ENCODE results near the gene TRIM72. TPM values are rescaled to one million over a fixed set of nuclear protein-coding genes. Genes with fewer than 3 reads are reported as not detected.

Gene TRIM72
- total and polyA plus RNA-seq, 7 experiments from 2014 or later: 0.24 TPM; not detected in 6

- POLR2A ChIA-PET: no interaction called here
- no peaks in the 10 kb centered on the region for H3K27me3 Mint-ChIP-seq
- Histone ChIP-seq H3K4me3 (ENCODE audit: low read length) (no peak overlapping the region), H3K27me3 (ENCODE audit: control insufficient read depth in 2 of 2, insufficient read depth in 2 of 2, low read length in 2 of 2) (no peaks in the 10 kb centered on the region), H3K9me3 (ENCODE audit: control insufficient read depth in 2 of 3, low read length in 3 of 3) (no peaks in the 10 kb centered on the region), H3K36me3 (ENCODE audit: control insufficient read depth in 2 of 3, insufficient read depth in 3 of 3, low read length in 3 of 3) (no peaks in the 10 kb centered on the region), H3K4me1 (ENCODE audit: control insufficient read depth in 2 of 2, insufficient read depth in 2 of 2, low read length in 2 of 2) (no peaks in the 10 kb centered on the region), H3K27ac (ENCODE audit: low read depth, low read length) (no peak overlapping the region)
- peaks cover 0 to 57% (median 8%) of the 10 kb centered on the region in 7 donors for H3K4me1 Mint-ChIP-seq
- ATAC-seq (peak; percentile 89), DNase-seq (peak in 2 of 9 donors; percentile 8 to 48)
- intact Hi-C loops (cut with micrococcal nuclease): loop anchor here in 1 of 2 donors (5.0 kb wide), 1 partner anchor 51 kb away; the partner anchor contains the start of gene PYCARD
- peaks cover 0 to 2% (median 0%) of the 10 kb centered on the region in 11 donors for H3K9me3 Mint-ChIP-seq
- H3K36me3 Mint-ChIP-seq: peaks cover 0 to 21% (median 0%) of the 10 kb centered on the region in 5 donors
- peak overlapping the region in 1 of 10 donors; percentile 84 for H3K4me3 Mint-ChIP-seq
- H3K27ac Mint-ChIP-seq: peak overlapping the region in 3 of 9 donors; percentile 2 to 92 (median 5)
- CTCF ChIA-PET: no interaction called here
These were observed 39.7 kb downstream of the TRIM72 start for GRCh38 chr16:31253642-31254045.

GRCh38 chr16:31256466-31256865 is 42.5 kb downstream of the TRIM72 start:
- no peak overlapping the region for H3K27ac Mint-ChIP-seq
- no peak for ATAC-seq

GRCh38 chr16:31258366-31258765 is 44.4 kb downstream of the TRIM72 start:
- Histone ChIP-seq H3K27ac (ENCODE audit: low read depth, low read length) (no peak overlapping the region), H3K4me1 (ENCODE audit: control insufficient read depth in 2 of 2, insufficient read depth in 2 of 2, low read length in 2 of 2) (peaks cover 0 to 6% of the 10 kb centered on the region in 2 donors), H3K4me3 (ENCODE audit: low read length) (no peak overlapping the region), H3K27me3 (ENCODE audit: control insufficient read depth in 2 of 2, insufficient read depth in 2 of 2, low read length in 2 of 2) (no peaks in the 10 kb centered on the region), H3K9me3 (ENCODE audit: control insufficient read depth in 2 of 3, low read length in 3 of 3) (no peaks in the 10 kb centered on the region), H3K36me3 (ENCODE audit: control insufficient read depth in 2 of 3, insufficient read depth in 3 of 3, low read length in 3 of 3) (no peaks in the 10 kb centered on the region)
- Mint-ChIP-seq H3K27me3 (peaks cover 0 to 8% (median 0%) of the 10 kb centered on the region in 5 donors), H3K27ac (no peak overlapping the region), H3K4me3 (peak overlapping the region in 1 of 10 donors; percentile 24), H3K36me3 (peaks cover 0 to 25% (median 0%) of the 10 kb centered on the region in 5 donors), H3K4me1 (peaks cover 5 to 54% (median 19%) of the 10 kb centered on the region in 7 donors), H3K9me3 (peaks cover 0 to 2% (median 0%) of the 10 kb centered on the region in 11 donors)
- intact Hi-C loops (cut with micrococcal nuclease): no loop called here
- ChIA-PET CTCF (interaction anchor here (0.8 kb wide), 1 partner anchor 127 kb away, joined by 3 read pairs; no protein-coding TSS in a partner anchor), POLR2A (no interaction called here)
- ATAC-seq (no peak), DNase-seq (no peak)

More at GRCh38 chr16:31256466-31256865, 42.5 kb downstream of the TRIM72 start:
- Histone ChIP-seq H3K4me3 (ENCODE audit: low read length) (no peak overlapping the region), H3K27me3 (ENCODE audit: control insufficient read depth in 2 of 2, insufficient read depth in 2 of 2, low read length in 2 of 2) (no peaks in the 10 kb centered on the region), H3K4me1 (ENCODE audit: control insufficient read depth in 2 of 2, insufficient read depth in 2 of 2, low read length in 2 of 2) (no peaks in the 10 kb centered on the region), H3K9me3 (ENCODE audit: control insufficient read depth in 2 of 3, low read length in 3 of 3) (no peaks in the 10 kb centered on the region), H3K27ac (ENCODE audit: low read depth, low read length) (no peak overlapping the region), H3K36me3 (ENCODE audit: control insufficient read depth in 2 of 3, insufficient read depth in 3 of 3, low read length in 3 of 3) (no peaks in the 10 kb centered on the region)
- H3K36me3 Mint-ChIP-seq: peaks cover 0 to 17% (median 0%) of the 10 kb centered on the region in 5 donors
- H3K4me3 Mint-ChIP-seq: no peak overlapping the region
- peaks cover 0 to 2% (median 0%) of the 10 kb centered on the region in 11 donors for H3K9me3 Mint-ChIP-seq
- peaks cover 5 to 58% (median 19%) of the 10 kb centered on the region in 7 donors for H3K4me1 Mint-ChIP-seq
- intact Hi-C loops (cut with micrococcal nuclease): no loop called here
- H3K27me3 Mint-ChIP-seq: peaks cover 0 to 8% (median 0%) of the 10 kb centered on the region in 5 donors
- DNase-seq: no peak
- ChIA-PET CTCF (no interaction called here), POLR2A (no interaction called here)

- Histone ChIP-seq H3K27ac (ENCODE audit: low read depth, low read length) (no peak overlapping the region), H3K4me1 (ENCODE audit: control insufficient read depth in 2 of 2, insufficient read depth in 2 of 2, low read length in 2 of 2) (peaks cover 0 to 10% of the 10 kb centered on the region in 2 donors), H3K9me3 (ENCODE audit: control insufficient read depth in 2 of 3, low read length in 3 of 3) (no peaks in the 10 kb centered on the region), H3K27me3 (ENCODE audit: control insufficient read depth in 2 of 2, insufficient read depth in 2 of 2, low read length in 2 of 2) (no peaks in the 10 kb centered on the region), H3K4me3 (ENCODE audit: low read length) (no peak overlapping the region), H3K36me3 (ENCODE audit: control insufficient read depth in 2 of 3, insufficient read depth in 3 of 3, low read length in 3 of 3) (no peaks in the 10 kb centered on the region)
- Mint-ChIP-seq H3K36me3 (peaks cover 0 to 25% (median 0%) of the 10 kb centered on the region in 5 donors), H3K4me3 (peak overlapping the region in 3 of 10 donors; percentile 46 to 88 (median 81)), H3K9me3 (no peaks in the 10 kb centered on the region), H3K4me1 (peaks cover 5 to 51% (median 13%) of the 10 kb centered on the region in 7 donors), H3K27me3 (peaks cover 0 to 8% (median 3%) of the 10 kb centered on the region in 5 donors), H3K27ac (peak overlapping the region in 2 of 9 donors; percentile 57 to 71)
- DNase-seq: no peak
- ChIA-PET POLR2A (no interaction called here), CTCF (no interaction called here)
- intact Hi-C loops (cut with micrococcal nuclease): no loop called here
- peak; percentile 14 for ATAC-seq
These were observed 46.4 kb downstream of the TRIM72 start for GRCh38 chr16:31260136-31260931.

- Mint-ChIP-seq H3K4me1 (peaks cover 5 to 56% (median 13%) of the 10 kb centered on the region in 7 donors), H3K9me3 (no peaks in the 10 kb centered on the region), H3K27me3 (peaks cover 0 to 10% (median 6%) of the 10 kb centered on the region in 5 donors), H3K36me3 (peaks cover 0 to 26% (median 0%) of the 10 kb centered on the region in 5 donors), H3K27ac (no peak overlapping the region), H3K4me3 (peak overlapping the region in 1 of 10 donors; percentile 15)
- intact Hi-C loops (cut with micrococcal nuclease): no loop called here
- H3K27ac ChIP-seq (ENCODE audit: low read depth, low read length): no peak overlapping the region
- H3K36me3 ChIP-seq (ENCODE audit: control insufficient read depth in 2 of 3, insufficient read depth in 3 of 3, low read length in 3 of 3): no peaks in the 10 kb centered on the region
- ChIA-PET CTCF (no interaction called here), POLR2A (no interaction called here)
- no peak overlapping the region for H3K4me3 ChIP-seq (ENCODE audit: low read length)
- DNase-seq (no peak), ATAC-seq (no peak)
- H3K27me3 ChIP-seq (ENCODE audit: control insufficient read depth in 2 of 2, insufficient read depth in 2 of 2, low read length in 2 of 2): no peaks in the 10 kb centered on the region
- H3K4me1 ChIP-seq (ENCODE audit: control insufficient read depth in 2 of 2, insufficient read depth in 2 of 2, low read length in 2 of 2): peaks cover 0 to 16% of the 10 kb centered on the region in 2 donors
- no peaks in the 10 kb centered on the region for H3K9me3 ChIP-seq (ENCODE audit: control insufficient read depth in 2 of 3, low read length in 3 of 3)
These were observed 48.2 kb downstream of the TRIM72 start for GRCh38 chr16:31262084-31262483.

- peaks cover 0 to 2% (median 0%) of the 10 kb centered on the region in 11 donors for H3K9me3 Mint-ChIP-seq
- peaks cover 0 to 35% (median 3%) of the 10 kb centered on the region in 5 donors for H3K36me3 Mint-ChIP-seq
- H3K4me1 ChIP-seq (ENCODE audit: control insufficient read depth in 2 of 2, insufficient read depth in 2 of 2, low read length in 2 of 2): peaks cover 0 to 16% of the 10 kb centered on the region in 2 donors
- peak overlapping the region in 2 of 9 donors; percentile 61 to 93 for H3K27ac Mint-ChIP-seq
- CTCF ChIA-PET: interaction anchor here (0.7 kb wide), 1 partner anchor 438 kb away, joined by 3 read pairs; no protein-coding TSS in a partner anchor
- H3K36me3 ChIP-seq (ENCODE audit: control insufficient read depth in 2 of 3, insufficient read depth in 3 of 3, low read length in 3 of 3): no peaks in the 10 kb centered on the region
- H3K27ac ChIP-seq (ENCODE audit: low read depth, low read length): no peak overlapping the region
- no peaks in the 10 kb centered on the region for H3K27me3 ChIP-seq (ENCODE audit: control insufficient read depth in 2 of 2, insufficient read depth in 2 of 2, low read length in 2 of 2)
- no peak overlapping the region for H3K4me3 ChIP-seq (ENCODE audit: low read length)
- H3K4me3 Mint-ChIP-seq: peak overlapping the region in 2 of 10 donors; percentile 49 to 68
- H3K4me1 Mint-ChIP-seq: peaks cover 0 to 57% (median 6%) of the 10 kb centered on the region in 7 donors
- POLR2A ChIA-PET: no interaction called here
- peaks cover 0 to 18% (median 4%) of the 10 kb centered on the region in 5 donors for H3K27me3 Mint-ChIP-seq
- DNase-seq (peak in 2 of 9 donors; percentile 22 to 81), ATAC-seq (peak; percentile 93)
- intact Hi-C loops (cut with micrococcal nuclease): no loop called here
- H3K9me3 ChIP-seq (ENCODE audit: control insufficient read depth in 2 of 3, low read length in 3 of 3): no peaks in the 10 kb centered on the region
These were observed 51.7 kb downstream of the TRIM72 start for GRCh38 chr16:31265329-31266245.

Measured in naive thymus-derived CD4-positive, alpha-beta T cell (primary cell).